Activated effector memory CD4-positive, alpha-beta T cell treated with Interleukin-2 at 50 U/mL for 16 hours (primary cell): ENCODE results near the gene NXPH1.

Experiments
- DNase-seq: peaks from one replicate; pipeline ENCODE4 v3.0.0-alpha.2; 2020

Gene NXPH1

GRCh38 chr7:8511855-8512254 lies 78.4 kb downstream of the NXPH1 start:
- DNase-seq, result no peak

GRCh38 chr7:8514781-8515519 lies 81.5 kb downstream of the NXPH1 start:
- no peak for DNase-seq

- no peak for DNase-seq
Observed at GRCh38 chr7:8515640-8516185, 82.3 kb downstream of the NXPH1 start.

GRCh38 chr7:8516976-8517375 lies 83.6 kb downstream of the NXPH1 start:
- no peak for DNase-seq

- DNase-seq, result no peak
Observed at GRCh38 chr7:8528311-8528710, 94.9 kb downstream of the NXPH1 start.

GRCh38 chr7:8531991-8532515 lies 98.6 kb downstream of the NXPH1 start:
- no peak for DNase-seq

GRCh38 chr7:8536431-8536830 lies 103.0 kb downstream of the NXPH1 start:
- no peak for DNase-seq

- DNase-seq, result no peak
Observed at GRCh38 chr7:8549046-8549445, 115.6 kb downstream of the NXPH1 start.

- no peak for DNase-seq
Observed at GRCh38 chr7:8560501-8560900, 127.1 kb downstream of the NXPH1 start.

GRCh38 chr7:8561449-8561848 lies 128.0 kb downstream of the NXPH1 start:
- no peak for DNase-seq

GRCh38 chr7:8564281-8564680 lies 130.9 kb downstream of the NXPH1 start:
- DNase-seq, result no peak

GRCh38 chr7:8566016-8566415 lies 132.6 kb downstream of the NXPH1 start:
- DNase-seq, result no peak

- no peak for DNase-seq
Observed at GRCh38 chr7:8567626-8568025, 134.2 kb downstream of the NXPH1 start.

GRCh38 chr7:8579661-8580194 lies 146.3 kb downstream of the NXPH1 start:
- no peak for DNase-seq

GRCh38 chr7:8581842-8582241 lies 148.4 kb downstream of the NXPH1 start:
- DNase-seq, result no peak

GRCh38 chr7:8582728-8583127 lies 149.3 kb downstream of the NXPH1 start:
- DNase-seq, result no peak

- no peak for DNase-seq
Observed at GRCh38 chr7:8585591-8585990, 152.2 kb downstream of the NXPH1 start.

GRCh38 chr7:8590225-8590624 lies 156.8 kb downstream of the NXPH1 start:
- no peak for DNase-seq

- no peak for DNase-seq
Observed at GRCh38 chr7:8590791-8591190, 157.4 kb downstream of the NXPH1 start.

- no peak for DNase-seq
Observed at GRCh38 chr7:8591289-8591688, 157.9 kb downstream of the NXPH1 start.

GRCh38 chr7:8592167-8592566 lies 158.8 kb downstream of the NXPH1 start:
- no peak for DNase-seq

- DNase-seq, result no peak
Observed at GRCh38 chr7:8594115-8594514, 160.7 kb downstream of the NXPH1 start.

GRCh38 chr7:8597565-8597964 lies 164.2 kb downstream of the NXPH1 start:
- no peak for DNase-seq

GRCh38 chr7:8601121-8601520 lies 167.7 kb downstream of the NXPH1 start:
- DNase-seq, result no peak

GRCh38 chr7:8605221-8605620 lies 171.8 kb downstream of the NXPH1 start:
- no peak for DNase-seq
